HEK293 (cell line): ENCODE measurements around the gene RRP15.

Experiments used
- CTCF ChIA-PET: fragments of 350-600 bp; formaldehyde crosslinking; extraction: SDS; loops from one replicate; lab custom pipeline; 2021; ENCODE audit warnings: antibody characterized with exemption; lab: Yijun Ruan, JAX
- POLR2A ChIA-PET: fragments of 300-600 bp; formaldehyde crosslinking; extraction: SDS; loops from one replicate; lab custom pipeline; 2020; ENCODE audit warnings: antibody characterized with exemption, inconsistent platforms; lab: Yijun Ruan, JAX
- H3K27ac ChIP-seq: fragments of 200-500 bp; sonication (Bioruptor generic); 2 replicates; pipeline ENCODE4 v1.5.1; 2014; ENCODE audit warnings: low read depth, low read length, control low read depth, inconsistent platforms; ENCODE audit errors: extremely low read depth
- H3K36me3 ChIP-seq, 2 experiments: fragments of 200-500 bp in 1 of 2; sonication (Bioruptor generic) in 1 of 2; 1 replicate in 1 of 2; 2 replicates in 1 of 2; pipeline ENCODE4 v1.5.1; 2014 to 2017; ENCODE audit warnings: inconsistent platforms in 2 of 2, low read length in 2 of 2; ENCODE audit not compliant: control insufficient read depth in 2 of 2, insufficient read depth in 1 of 2
- H3K4me1 ChIP-seq: fragments of 200-500 bp; sonication (Bioruptor generic); 2 replicates; pipeline ENCODE4 v1.5.1; 2014; ENCODE audit warnings: mild to moderate bottlenecking, low read length, inconsistent platforms; ENCODE audit not compliant: control insufficient read depth, insufficient read depth
- H3K4me3 ChIP-seq: 2 replicates; pipeline ENCODE4 v1.5.1; 2011; ENCODE audit warnings: low read depth, mild to moderate bottlenecking, control low read depth, low read length, moderate library complexity
- H3K9me3 ChIP-seq: fragments of 200-500 bp; sonication (Bioruptor generic); 2 replicates; pipeline ENCODE4 v1.5.1; 2014; ENCODE audit warnings: low read depth, low read length, inconsistent platforms; ENCODE audit not compliant: control insufficient read depth, insufficient read depth
- HOXC10 ChIP-seq: sonication (generic); formaldehyde crosslinking; IDR thresholded peaks from 2 replicates; pipeline ENCODE4 v1.8.1; 2023; ENCODE audit warnings: mild to moderate bottlenecking, missing genetic modification reagents
- MEIS1 ChIP-seq: sonication (generic); formaldehyde crosslinking; IDR thresholded peaks from 2 replicates; pipeline ENCODE4 v1.8.1; 2022; ENCODE audit warnings: missing genetic modification reagents, mild to moderate bottlenecking, borderline replicate concordance
- MZF1 ChIP-seq: fragments of 450-650 bp; formaldehyde crosslinking; IDR thresholded peaks from 2 replicates; pipeline ENCODE4 v1.5.1; 2017; ENCODE audit warnings: missing biosample characterization, missing genetic modification characterization, borderline replicate concordance
- SETDB1 ChIP-seq: IDR thresholded peaks from one replicate; pipeline ENCODE4 v1.6.1; 2017; ENCODE audit warnings: mild to moderate bottlenecking, low read length, moderate library complexity, mixed read lengths; ENCODE audit not compliant: insufficient read length
- ZBTB20 ChIP-seq: fragments of 450-650 bp; formaldehyde crosslinking; IDR thresholded peaks from 2 replicates; pipeline ENCODE4 v1.5.1; 2016; ENCODE audit warnings: missing biosample characterization, missing genetic modification characterization
- ZNF138 ChIP-seq: fragments of 450-650 bp; formaldehyde crosslinking; IDR thresholded peaks from 2 replicates; pipeline ENCODE4 v1.5.1; 2016; ENCODE audit warnings: missing biosample characterization, missing genetic modification characterization, borderline replicate concordance
- ZNF140 ChIP-seq: fragments of 450-650 bp; formaldehyde crosslinking; IDR thresholded peaks from 2 replicates; pipeline ENCODE4 v1.5.1; 2016; ENCODE audit warnings: missing biosample characterization, missing genetic modification characterization
- ZNF157 ChIP-seq: fragments of 450-650 bp; formaldehyde crosslinking; IDR thresholded peaks from 2 replicates; pipeline ENCODE4 v1.5.1; 2016; ENCODE audit warnings: missing biosample characterization, missing genetic modification characterization
- ZNF274 ChIP-seq, 2 experiments: fragments of 200-500 bp in 1 of 2; fragments of 450-650 bp in 1 of 2; sonication (Bioruptor generic) in 1 of 2; formaldehyde crosslinking in 1 of 2; IDR thresholded peaks; 2 replicates each; pipeline versions ENCODE4 v1.5.1 to v1.6.1; 2014 to 2016; ENCODE audit warnings: borderline replicate concordance in 1 of 2, inconsistent platforms in 1 of 2, low read length in 1 of 2, missing biosample characterization in 1 of 2, missing genetic modification characterization in 1 of 2
- ZNF391 ChIP-seq: fragments of 450-650 bp; formaldehyde crosslinking; IDR thresholded peaks from 2 replicates; pipeline ENCODE4 v1.5.1; 2016; ENCODE audit warnings: low read depth, missing biosample characterization, missing genetic modification characterization, borderline replicate concordance
- ZNF561 ChIP-seq: fragments of 450-650 bp; IDR thresholded peaks from 2 replicates; pipeline ENCODE4 v1.5.1; 2018; ENCODE audit warnings: missing biosample characterization, missing genetic modification characterization, borderline replicate concordance
- ZNF571 ChIP-seq: fragments of 450-650 bp; formaldehyde crosslinking; IDR thresholded peaks from 2 replicates; pipeline ENCODE4 v1.5.0; 2017; ENCODE audit warnings: missing biosample characterization, missing genetic modification characterization
- ZNF626 ChIP-seq: fragments of 450-650 bp; sonication (Bioruptor Pico); formaldehyde crosslinking; IDR thresholded peaks from 2 replicates; pipeline ENCODE4 v1.5.1; 2018; ENCODE audit warnings: missing biosample characterization, missing genetic modification characterization, inconsistent platforms
- ZNF654 ChIP-seq: fragments of 450-650 bp; formaldehyde crosslinking; IDR thresholded peaks from 2 replicates; pipeline ENCODE4 v1.5.1; 2016; ENCODE audit warnings: low read depth, missing biosample characterization, missing genetic modification characterization
- ZNF660 ChIP-seq: fragments of 450-650 bp; IDR thresholded peaks from 2 replicates; pipeline ENCODE4 v1.5.1; 2018; ENCODE audit warnings: missing biosample characterization, mild to moderate bottlenecking, missing genetic modification characterization
- ZNF701 ChIP-seq: fragments of 450-650 bp; formaldehyde crosslinking; IDR thresholded peaks from 2 replicates; pipeline ENCODE4 v1.5.1; 2016; ENCODE audit warnings: missing biosample characterization, missing genetic modification characterization
- ZNF76 ChIP-seq: fragments of 450-650 bp; formaldehyde crosslinking; IDR thresholded peaks from 2 replicates; pipeline ENCODE4; 2016; ENCODE audit warnings: low read depth, missing biosample characterization, missing genetic modification characterization, borderline replicate concordance
- ZSCAN16 ChIP-seq: fragments of 450-650 bp; formaldehyde crosslinking; IDR thresholded peaks from 2 replicates; pipeline ENCODE4 v1.5.1; 2016; ENCODE audit warnings: missing biosample characterization, missing genetic modification characterization
- TF ChIP-seq, protein P1 (sequence below): fragments of 450-650 bp; formaldehyde crosslinking; IDR thresholded peaks from 2 replicates; pipeline ENCODE4 v1.5.1; 2016; ENCODE audit warnings: missing biosample characterization, missing genetic modification characterization
- TF ChIP-seq, protein P2 (sequence below): IDR thresholded peaks from 2 replicates; pipeline ENCODE4 v1.6.1; 2011; ENCODE audit warnings: mild to moderate bottlenecking, low read depth, low read length, borderline replicate concordance
- TF ChIP-seq, protein P3 (sequence below): fragments of 450-650 bp; formaldehyde crosslinking; IDR thresholded peaks from 2 replicates; pipeline ENCODE4 v1.5.0; 2017; ENCODE audit warnings: missing biosample characterization, missing genetic modification characterization, borderline replicate concordance
- TF ChIP-seq, protein P4 (sequence below): fragments of 450-650 bp; formaldehyde crosslinking; IDR thresholded peaks from 2 replicates; pipeline ENCODE4 v1.5.1; 2016; ENCODE audit warnings: missing biosample characterization, missing genetic modification characterization
- TF ChIP-seq, protein P5 (sequence below): fragments of 450-650 bp; formaldehyde crosslinking; IDR thresholded peaks from 2 replicates; pipeline ENCODE4 v1.5.1; 2017; ENCODE audit warnings: missing biosample characterization, mild to moderate bottlenecking, missing genetic modification characterization, moderate library complexity
- TF ChIP-seq, protein P6 (sequence below): fragments of 450-650 bp; formaldehyde crosslinking; optimal IDR thresholded peaks from 2 replicates; pipeline ENCODE3; 2016; ENCODE audit warnings: missing biosample characterization, mild to moderate bottlenecking, missing genetic modification characterization

RRP15 gene

DNA sequence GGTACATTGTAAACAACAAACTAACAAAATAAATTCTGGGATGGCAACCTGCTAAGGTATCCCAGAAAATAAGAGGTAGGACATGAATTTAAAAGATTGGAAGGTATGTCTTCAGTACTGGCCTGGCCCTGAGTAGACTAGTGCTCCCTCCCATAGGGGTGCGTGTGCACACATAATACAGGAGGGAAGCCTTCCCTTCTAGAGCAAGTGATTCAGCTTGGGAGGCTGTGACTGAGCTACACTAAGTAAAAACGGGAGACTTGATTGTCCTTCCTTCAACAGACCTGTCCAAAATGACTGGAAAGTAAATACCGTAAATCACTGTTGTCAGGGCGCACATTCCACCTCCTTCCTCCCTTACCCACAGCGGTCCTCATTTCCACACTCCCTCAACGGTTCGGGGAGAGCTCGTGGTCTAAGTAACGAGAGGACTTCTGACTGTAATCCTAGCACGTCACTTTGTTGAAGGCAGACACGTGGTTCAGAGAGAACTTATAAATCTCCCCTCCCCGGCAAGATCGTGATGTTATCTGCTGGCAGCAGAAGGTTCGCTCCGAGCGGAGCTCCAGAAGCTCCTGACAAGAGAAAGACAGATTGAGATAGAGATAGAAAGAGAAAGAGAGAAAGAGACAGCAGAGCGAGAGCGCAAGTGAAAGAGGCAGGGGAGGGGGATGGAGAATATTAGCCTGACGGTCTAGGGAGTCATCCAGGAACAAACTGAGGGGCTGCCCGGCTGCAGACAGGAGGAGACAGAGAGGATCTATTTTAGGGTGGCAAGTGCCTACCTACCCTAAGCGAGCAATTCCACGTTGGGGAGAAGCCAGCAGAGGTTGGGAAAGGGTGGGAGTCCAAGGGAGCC lies 60.0 kb downstream of the RRP15 start, which contains the start of gene TGFB2 (continued):
- no peak for TF ChIP-seq ZNF626 (tag by site-specific recombination)
- TF ChIP-seq MZF1 (tag by site-specific recombination) = peak; percentile 52; the same call in 1 of the 2 replicates
- 0 out of 2 replicates have a peak, but pooled peaks have one; percentile 9 for TF ChIP-seq ZNF660 (tag by site-specific recombination)
- TF ChIP-seq ZBTB20 (tag by site-specific recombination) = no peak
- TF ChIP-seq, protein P1, sequence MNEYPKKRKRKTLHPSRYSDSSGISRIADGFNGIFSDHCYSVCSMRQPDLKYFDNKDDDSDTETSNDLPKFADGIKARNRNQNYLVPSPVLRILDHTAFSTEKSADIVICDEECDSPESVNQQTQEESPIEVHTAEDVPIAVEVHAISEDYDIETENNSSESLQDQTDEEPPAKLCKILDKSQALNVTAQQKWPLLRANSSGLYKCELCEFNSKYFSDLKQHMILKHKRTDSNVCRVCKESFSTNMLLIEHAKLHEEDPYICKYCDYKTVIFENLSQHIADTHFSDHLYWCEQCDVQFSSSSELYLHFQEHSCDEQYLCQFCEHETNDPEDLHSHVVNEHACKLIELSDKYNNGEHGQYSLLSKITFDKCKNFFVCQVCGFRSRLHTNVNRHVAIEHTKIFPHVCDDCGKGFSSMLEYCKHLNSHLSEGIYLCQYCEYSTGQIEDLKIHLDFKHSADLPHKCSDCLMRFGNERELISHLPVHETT (tag by site-specific recombination) = no peak
- no peak for TF ChIP-seq SETDB1
- TF ChIP-seq ZNF701 (tag by site-specific recombination) = no peak
- TF ChIP-seq, protein P2, sequence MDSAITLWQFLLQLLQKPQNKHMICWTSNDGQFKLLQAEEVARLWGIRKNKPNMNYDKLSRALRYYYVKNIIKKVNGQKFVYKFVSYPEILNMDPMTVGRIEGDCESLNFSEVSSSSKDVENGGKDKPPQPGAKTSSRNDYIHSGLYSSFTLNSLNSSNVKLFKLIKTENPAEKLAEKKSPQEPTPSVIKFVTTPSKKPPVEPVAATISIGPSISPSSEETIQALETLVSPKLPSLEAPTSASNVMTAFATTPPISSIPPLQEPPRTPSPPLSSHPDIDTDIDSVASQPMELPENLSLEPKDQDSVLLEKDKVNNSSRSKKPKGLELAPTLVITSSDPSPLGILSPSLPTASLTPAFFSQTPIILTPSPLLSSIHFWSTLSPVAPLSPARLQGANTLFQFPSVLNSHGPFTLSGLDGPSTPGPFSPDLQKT = no peak
- TF ChIP-seq, protein P3, sequence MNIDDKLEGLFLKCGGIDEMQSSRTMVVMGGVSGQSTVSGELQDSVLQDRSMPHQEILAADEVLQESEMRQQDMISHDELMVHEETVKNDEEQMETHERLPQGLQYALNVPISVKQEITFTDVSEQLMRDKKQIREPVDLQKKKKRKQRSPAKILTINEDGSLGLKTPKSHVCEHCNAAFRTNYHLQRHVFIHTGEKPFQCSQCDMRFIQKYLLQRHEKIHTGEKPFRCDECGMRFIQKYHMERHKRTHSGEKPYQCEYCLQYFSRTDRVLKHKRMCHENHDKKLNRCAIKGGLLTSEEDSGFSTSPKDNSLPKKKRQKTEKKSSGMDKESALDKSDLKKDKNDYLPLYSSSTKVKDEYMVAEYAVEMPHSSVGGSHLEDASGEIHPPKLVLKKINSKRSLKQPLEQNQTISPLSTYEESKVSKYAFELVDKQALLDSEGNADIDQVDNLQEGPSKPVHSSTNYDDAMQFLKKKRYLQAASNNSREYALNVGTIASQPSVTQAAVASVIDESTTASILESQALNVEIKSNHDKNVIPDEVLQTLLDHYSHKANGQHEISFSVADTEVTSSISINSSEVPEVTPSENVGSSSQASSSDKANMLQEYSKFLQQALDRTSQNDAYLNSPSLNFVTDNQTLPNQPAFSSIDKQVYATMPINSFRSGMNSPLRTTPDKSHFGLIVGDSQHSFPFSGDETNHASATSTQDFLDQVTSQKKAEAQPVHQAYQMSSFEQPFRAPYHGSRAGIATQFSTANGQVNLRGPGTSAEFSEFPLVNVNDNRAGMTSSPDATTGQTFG (tag by site-specific recombination) = no peak
- TF ChIP-seq ZSCAN16 (tag by site-specific recombination) = no peak
- no peak for TF ChIP-seq MEIS1 (CRISPR knock-in tag)
- TF ChIP-seq, protein P4, sequence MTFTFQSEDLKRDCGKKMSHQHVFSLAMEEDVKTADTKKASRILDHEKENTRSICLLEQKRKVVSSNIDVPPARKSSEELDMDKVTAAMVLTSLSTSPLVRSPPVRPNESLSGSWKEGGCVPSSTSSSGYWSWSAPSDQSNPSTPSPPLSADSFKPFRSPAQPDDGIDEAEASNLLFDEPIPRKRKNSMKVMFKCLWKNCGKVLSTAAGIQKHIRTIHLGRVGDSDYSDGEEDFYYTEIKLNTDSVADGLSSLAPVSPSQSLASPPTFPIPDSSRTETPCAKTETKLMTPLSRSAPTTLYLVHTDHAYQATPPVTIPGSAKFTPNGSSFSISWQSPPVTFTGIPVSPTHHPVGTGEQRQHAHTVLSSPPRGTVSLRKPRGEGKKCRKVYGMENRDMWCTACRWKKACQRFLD (tag by site-specific recombination) = no peak
- no peak for TF ChIP-seq ZNF138 (tag by site-specific recombination)
- no peak for TF ChIP-seq ZNF654 (tag by site-specific recombination)

DNA sequence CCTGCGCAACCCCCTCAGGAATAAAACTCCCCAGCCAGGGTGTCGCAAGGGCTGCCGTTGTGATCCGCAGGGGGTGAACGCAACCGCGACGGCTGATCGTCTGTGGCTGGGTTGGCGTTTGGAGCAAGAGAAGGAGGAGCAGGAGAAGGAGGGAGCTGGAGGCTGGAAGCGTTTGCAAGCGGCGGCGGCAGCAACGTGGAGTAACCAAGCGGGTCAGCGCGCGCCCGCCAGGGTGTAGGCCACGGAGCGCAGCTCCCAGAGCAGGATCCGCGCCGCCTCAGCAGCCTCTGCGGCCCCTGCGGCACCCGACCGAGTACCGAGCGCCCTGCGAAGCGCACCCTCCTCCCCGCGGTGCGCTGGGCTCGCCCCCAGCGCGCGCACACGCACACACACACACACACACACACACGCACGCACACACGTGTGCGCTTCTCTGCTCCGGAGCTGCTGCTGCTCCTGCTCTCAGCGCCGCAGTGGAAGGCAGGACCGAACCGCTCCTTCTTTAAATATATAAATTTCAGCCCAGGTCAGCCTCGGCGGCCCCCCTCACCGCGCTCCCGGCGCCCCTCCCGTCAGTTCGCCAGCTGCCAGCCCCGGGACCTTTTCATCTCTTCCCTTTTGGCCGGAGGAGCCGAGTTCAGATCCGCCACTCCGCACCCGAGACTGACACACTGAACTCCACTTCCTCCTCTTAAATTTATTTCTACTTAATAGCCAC lies 60.7 kb downstream of the RRP15 start:
- ChIA-PET CTCF (interaction anchor here (1.0 to 1.6 kb wide), 3 partner anchors 49 to 1222 kb away, joined by 3 to 4 read pairs (median 3); no protein-coding TSS in a partner anchor), POLR2A (interaction anchor here (0.6 to 2.0 kb wide), 14 partner anchors 8 to 841 kb away, joined by 3 to 11 read pairs (median 3); no protein-coding TSS in a partner anchor)
- H3K9me3 ChIP-seq = no peaks in the 10 kb centered on the region
- peaks cover 3% of the 10 kb centered on the region for H3K4me1 ChIP-seq
- peak overlapping the region; percentile 59; the same call in 1 of the 2 replicates for H3K27ac ChIP-seq
- no peaks in the 10 kb centered on the region for H3K36me3 ChIP-seq
- peak overlapping the region; percentile 64 for H3K4me3 ChIP-seq
- no peak for TF ChIP-seq ZNF140 (tag by site-specific recombination)
- TF ChIP-seq HOXC10 (CRISPR knock-in tag) = no peak
- no peak for TF ChIP-seq ZNF571 (tag by site-specific recombination)
- no peak for TF ChIP-seq ZNF157 (tag by site-specific recombination)
- no peak for TF ChIP-seq ZNF274 (IDR thresholded peaks at IDR 0.05; ENCODE audit: low read length)
- TF ChIP-seq ZNF274 (tag by site-specific recombination; IDR thresholded peaks at IDR 0.05; ENCODE audit: borderline replicate concordance) = no peak
- peak; percentile 49; the same call in 1 of the 2 replicates for TF ChIP-seq ZNF76 (tag by site-specific recombination)
- TF ChIP-seq, protein P5, sequence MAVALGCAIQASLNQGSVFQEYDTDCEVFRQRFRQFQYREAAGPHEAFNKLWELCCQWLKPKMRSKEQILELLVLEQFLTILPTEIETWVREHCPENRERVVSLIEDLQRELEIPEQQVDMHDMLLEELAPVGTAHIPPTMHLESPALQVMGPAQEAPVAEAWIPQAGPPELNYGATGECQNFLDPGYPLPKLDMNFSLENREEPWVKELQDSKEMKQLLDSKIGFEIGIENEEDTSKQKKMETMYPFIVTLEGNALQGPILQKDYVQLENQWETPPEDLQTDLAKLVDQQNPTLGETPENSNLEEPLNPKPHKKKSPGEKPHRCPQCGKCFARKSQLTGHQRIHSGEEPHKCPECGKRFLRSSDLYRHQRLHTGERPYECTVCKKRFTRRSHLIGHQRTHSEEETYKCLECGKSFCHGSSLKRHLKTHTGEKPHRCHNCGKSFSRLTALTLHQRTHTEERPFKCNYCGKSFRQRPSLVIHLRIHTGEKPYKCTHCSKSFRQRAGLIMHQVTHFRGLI (tag by site-specific recombination) = no peak; the same call in 1 of the 2 replicates
- TF ChIP-seq ZNF391 = no peak
- peak; percentile 84 for TF ChIP-seq ZNF561 (tag by site-specific recombination)
- TF ChIP-seq, protein P6, sequence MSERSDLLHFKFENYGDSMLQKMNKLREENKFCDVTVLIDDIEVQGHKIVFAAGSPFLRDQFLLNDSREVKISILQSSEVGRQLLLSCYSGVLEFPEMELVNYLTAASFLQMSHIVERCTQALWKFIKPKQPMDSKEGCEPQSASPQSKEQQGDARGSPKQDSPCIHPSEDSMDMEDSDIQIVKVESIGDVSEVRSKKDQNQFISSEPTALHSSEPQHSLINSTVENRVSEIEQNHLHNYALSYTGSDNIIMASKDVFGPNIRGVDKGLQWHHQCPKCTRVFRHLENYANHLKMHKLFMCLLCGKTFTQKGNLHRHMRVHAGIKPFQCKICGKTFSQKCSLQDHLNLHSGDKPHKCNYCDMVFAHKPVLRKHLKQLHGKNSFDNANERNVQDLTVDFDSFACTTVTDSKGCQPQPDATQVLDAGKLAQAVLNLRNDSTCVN (tag by site-specific recombination) = peak; percentile 100
